ENCODE results near the gene PCDHB4.

- no peak for TF ChIP-seq CTCF (IDR thresholded peaks at IDR 0.05)
- TF ChIP-seq POLR2AphosphoS5 (IDR thresholded peaks at IDR 0.05), result no peak
- no peak for TF ChIP-seq POLR2A (IDR thresholded peaks at IDR 0.05)
- no peak for TF ChIP-seq EP300 (IDR thresholded peaks at IDR 0.05)
These were observed 39.4 kb upstream of the PCDHB4 start for GRCh38 chr5:141082228-141082627.
